DOHH2 (cell line): ENCODE data around the gene FTO.

Experiments
- H3F3A ChIP-seq: fragments of 200-600 bp; sonication (generic), shearing (Covaris generic); 2 replicates; pipeline ENCODE4 v1.6.0; 2016; ENCODE audit warnings: antibody characterized with exemption, mild to moderate bottlenecking; ENCODE audit not compliant: control insufficient read depth, insufficient read depth
- H3K27ac ChIP-seq: fragments of 200-600 bp; sonication (generic); 2 replicates; pipeline ENCODE4 v1.5.1; 2014; ENCODE audit warnings: low read depth, mild to moderate bottlenecking, low read length, moderate library complexity
- H3K27me3 ChIP-seq: fragments of 200-600 bp; sonication (generic); 2 replicates; pipeline ENCODE4 v1.6.1; 2014; ENCODE audit warnings: mild to moderate bottlenecking, low read length, mixed read lengths; ENCODE audit not compliant: control insufficient read depth
- H3K36me3 ChIP-seq: fragments of 200-600 bp; sonication (generic); 2 replicates; pipeline ENCODE4 v1.6.1; 2014; ENCODE audit warnings: mild to moderate bottlenecking, low read length, moderate library complexity, mixed read lengths; ENCODE audit not compliant: control insufficient read depth
- H3K4me1 ChIP-seq: fragments of 200-600 bp; sonication (generic); 2 replicates; pipeline ENCODE4 v1.6.1; 2014; ENCODE audit warnings: mild to moderate bottlenecking, low read length, mixed read lengths; ENCODE audit not compliant: control insufficient read depth
- H3K4me2 ChIP-seq: fragments of 200-600 bp; sonication (generic); 2 replicates; pipeline ENCODE4 v1.6.0; 2014; ENCODE audit warnings: mild to moderate bottlenecking, low read length, moderate library complexity
- H3K4me3 ChIP-seq: fragments of 200-600 bp; sonication (generic); 2 replicates; pipeline ENCODE4 v1.5.1; 2014; ENCODE audit warnings: mild to moderate bottlenecking, low read length, mixed read lengths
- H3K79me2 ChIP-seq: fragments of 200-600 bp; sonication (generic); 2 replicates; pipeline ENCODE4 v1.6.1; 2014; ENCODE audit warnings: mild to moderate bottlenecking, low read length, mixed read lengths; ENCODE audit not compliant: control insufficient read depth
- H3K9me2 ChIP-seq: fragments of 200-600 bp; sonication (generic); replicated peaks from 2 replicates; pipeline ENCODE4 v1.6.1; 2014; ENCODE audit warnings: mild to moderate bottlenecking, low read length, mixed read lengths; ENCODE audit not compliant: control insufficient read depth
- H3K9me3 ChIP-seq: fragments of 200-600 bp; sonication (generic); 2 replicates; pipeline ENCODE4 v1.6.1; 2014; ENCODE audit warnings: antibody characterized with exemption, low read length, mixed read lengths; ENCODE audit not compliant: control insufficient read depth, insufficient read depth
- H4K20me1 ChIP-seq: fragments of 200-600 bp; sonication (generic); 2 replicates; pipeline ENCODE4 v1.6.0; 2014; ENCODE audit warnings: low read depth, mild to moderate bottlenecking, antibody characterized with exemption, low read length, moderate library complexity; ENCODE audit not compliant: control insufficient read depth, insufficient read depth
- EZH2phosphoT487 ChIP-seq: fragments of 200-600 bp; sonication (generic); IDR thresholded peaks from 2 replicates; pipeline ENCODE4 v1.6.1; 2017; ENCODE audit warnings: borderline replicate concordance, mild to moderate bottlenecking, antibody characterized with exemption, low read length, moderate library complexity, mixed read lengths
- TF ChIP-seq, protein P1 (sequence below): fragments of 200-600 bp; sonication (generic); IDR thresholded peaks from one replicate; pipeline ENCODE4 v1.5.1; 2014; ENCODE audit warnings: antibody characterized with exemption, mild to moderate bottlenecking, low read depth, low read length; ENCODE audit not compliant: poor library complexity, severe bottlenecking

FTO gene

DNA sequence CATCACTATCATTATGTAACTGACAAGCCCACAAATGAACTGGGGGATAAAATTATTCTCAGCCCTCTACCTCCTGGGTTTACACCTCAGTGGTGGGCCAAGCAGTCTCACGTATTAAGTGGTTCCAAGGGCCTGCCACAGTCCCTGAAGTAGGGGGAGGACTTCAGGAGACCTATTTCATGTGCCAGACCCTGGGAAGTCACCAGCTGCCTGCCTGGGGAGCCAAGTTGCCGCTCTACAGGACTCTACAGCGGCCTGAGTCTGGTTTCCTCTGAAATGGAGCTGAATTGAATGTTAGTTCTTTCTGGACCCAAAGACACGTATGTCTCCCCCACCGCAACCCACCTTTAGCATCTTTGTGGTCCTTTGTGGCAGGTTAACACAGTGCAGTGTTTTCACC, 395.7 kb downstream of the FTO start:
- H3F3A ChIP-seq = no peaks in the 10 kb centered on the region
- H3K9me2 ChIP-seq = no peaks in the 10 kb centered on the region
- no peak overlapping the region for H3K4me3 ChIP-seq
- TF ChIP-seq, protein P1, sequence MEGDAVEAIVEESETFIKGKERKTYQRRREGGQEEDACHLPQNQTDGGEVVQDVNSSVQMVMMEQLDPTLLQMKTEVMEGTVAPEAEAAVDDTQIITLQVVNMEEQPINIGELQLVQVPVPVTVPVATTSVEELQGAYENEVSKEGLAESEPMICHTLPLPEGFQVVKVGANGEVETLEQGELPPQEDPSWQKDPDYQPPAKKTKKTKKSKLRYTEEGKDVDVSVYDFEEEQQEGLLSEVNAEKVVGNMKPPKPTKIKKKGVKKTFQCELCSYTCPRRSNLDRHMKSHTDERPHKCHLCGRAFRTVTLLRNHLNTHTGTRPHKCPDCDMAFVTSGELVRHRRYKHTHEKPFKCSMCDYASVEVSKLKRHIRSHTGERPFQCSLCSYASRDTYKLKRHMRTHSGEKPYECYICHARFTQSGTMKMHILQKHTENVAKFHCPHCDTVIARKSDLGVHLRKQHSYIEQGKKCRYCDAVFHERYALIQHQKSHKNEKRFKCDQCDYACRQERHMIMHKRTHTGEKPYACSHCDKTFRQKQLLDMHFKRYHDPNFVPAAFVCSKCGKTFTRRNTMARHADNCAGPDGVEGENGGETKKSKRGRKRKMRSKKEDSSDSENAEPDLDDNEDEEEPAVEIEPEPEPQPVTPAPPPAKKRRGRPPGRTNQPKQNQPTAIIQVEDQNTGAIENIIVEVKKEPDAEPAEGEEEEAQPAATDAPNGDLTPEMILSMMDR = no peak
- no peak for TF ChIP-seq EZH2phosphoT487
- no peaks in the 10 kb centered on the region for H3K27me3 ChIP-seq
- no peaks in the 10 kb centered on the region for H4K20me1 ChIP-seq
- no peaks in the 10 kb centered on the region for H3K4me1 ChIP-seq
- H3K4me2 ChIP-seq = no peak overlapping the region
- no peaks in the 10 kb centered on the region for H3K9me3 ChIP-seq
- H3K36me3 ChIP-seq = no peaks in the 10 kb centered on the region
- H3K27ac ChIP-seq = no peak overlapping the region
- no peaks in the 10 kb centered on the region for H3K79me2 ChIP-seq

DNA sequence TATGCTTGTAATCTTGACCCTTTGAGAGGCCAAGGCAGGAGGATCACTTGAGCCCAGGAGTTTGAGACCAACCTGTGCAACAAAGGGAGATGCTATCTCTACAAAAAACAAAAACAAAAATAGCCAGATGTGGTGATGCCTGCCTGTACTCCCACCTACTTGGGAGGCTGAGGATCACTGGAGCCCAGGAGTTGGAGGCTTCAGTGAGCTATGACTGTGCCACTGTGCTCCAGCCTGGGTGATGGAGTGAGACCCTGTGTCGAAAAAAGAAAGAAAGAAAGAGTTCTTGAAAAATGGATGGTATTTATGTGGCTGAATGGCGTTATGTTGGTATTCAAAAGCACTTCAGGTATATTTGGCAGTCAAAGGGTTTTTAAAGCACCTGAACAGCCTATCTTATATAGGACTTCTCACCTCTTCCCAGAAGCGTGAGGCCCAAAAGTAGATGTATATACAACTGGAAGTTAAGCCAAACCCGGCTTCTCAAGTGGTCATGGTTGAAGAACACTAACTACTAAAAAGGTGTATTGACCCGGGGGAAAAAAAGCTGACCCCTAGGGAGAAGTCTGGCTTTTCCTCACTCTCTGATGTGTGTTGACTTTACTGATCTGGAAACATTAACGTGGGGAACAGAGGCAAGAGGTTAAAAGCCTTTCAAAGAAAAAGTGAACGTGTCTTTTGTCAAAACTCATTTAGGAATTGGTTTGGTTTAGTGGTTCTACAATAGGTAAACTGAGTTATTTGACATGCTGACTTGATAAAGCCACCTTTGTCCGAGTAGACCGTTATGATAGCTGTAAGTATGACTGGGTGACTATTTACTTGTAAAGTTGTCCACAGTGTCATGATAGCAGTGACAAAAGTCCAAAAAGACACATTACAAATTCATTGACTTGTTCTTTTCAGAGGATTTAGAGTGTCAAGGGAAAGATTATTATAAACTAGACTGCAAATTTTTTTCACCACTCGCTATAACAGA, 399.2 kb downstream of the FTO start:
- H4K20me1 ChIP-seq = no peaks in the 10 kb centered on the region

DNA sequence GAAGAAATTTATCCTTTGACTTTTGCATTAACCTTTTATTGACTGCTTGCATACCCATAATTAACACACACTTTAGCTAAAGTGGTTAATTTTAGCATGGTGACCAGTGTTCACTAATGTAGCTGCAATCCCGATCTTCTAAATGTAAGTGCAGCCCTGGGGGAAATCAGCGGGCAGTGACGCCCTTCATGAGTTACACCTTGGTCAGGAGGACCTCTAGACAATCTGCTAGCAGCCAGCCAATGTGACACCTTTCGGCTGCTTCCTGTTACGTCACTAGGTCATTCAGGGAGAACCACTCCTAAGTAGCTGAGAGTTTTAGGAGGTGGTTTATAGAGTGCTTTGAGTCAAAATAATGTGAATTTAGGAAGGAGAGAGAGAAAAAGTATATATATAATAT, 402.1 kb downstream of the FTO start:
- Histone ChIP-seq H3K36me3 (no peaks in the 10 kb centered on the region), H3K4me1 (no peaks in the 10 kb centered on the region), H3K9me2 (no peaks in the 10 kb centered on the region), H3K79me2 (no peaks in the 10 kb centered on the region), H3K27me3 (no peaks in the 10 kb centered on the region), H4K20me1 (no peaks in the 10 kb centered on the region), H3K27ac (no peak overlapping the region), H3F3A (no peaks in the 10 kb centered on the region), H3K4me2 (no peak overlapping the region), H3K4me3 (no peak overlapping the region), H3K9me3 (no peaks in the 10 kb centered on the region)
- no peak for TF ChIP-seq EZH2phosphoT487
- TF ChIP-seq, protein P1 = no peak

More for the DNA sequence above, 399.2 kb downstream of the FTO start:
- no peaks in the 10 kb centered on the region for H3K4me1 ChIP-seq
- H3K27ac ChIP-seq = no peak overlapping the region
- no peaks in the 10 kb centered on the region for H3K9me2 ChIP-seq
- no peaks in the 10 kb centered on the region for H3F3A ChIP-seq
- no peak for TF ChIP-seq EZH2phosphoT487
- TF ChIP-seq, protein P1 = no peak
- no peaks in the 10 kb centered on the region for H3K36me3 ChIP-seq
- no peaks in the 10 kb centered on the region for H3K9me3 ChIP-seq
- H3K27me3 ChIP-seq = no peaks in the 10 kb centered on the region
- H3K4me3 ChIP-seq = no peak overlapping the region
- no peaks in the 10 kb centered on the region for H3K79me2 ChIP-seq
- H3K4me2 ChIP-seq = no peak overlapping the region
